GM18499 (cell line): ENCODE data around the gene ZC3H18.

Source experiments
- ATAC-seq: cut with Tn5 transposase; IDR thresholded peaks from one replicate; pipeline ENCODE4 v1.9.1; 2021; ENCODE audit warnings: moderate number of reproducible peaks; ENCODE audit not compliant: insufficient read depth, unreplicated experiment

The ZC3H18 gene

GRCh38 chr16:88618182-88618955 lies 48.2 kb downstream of the ZC3H18 start:
- no peak for ATAC-seq

DNA sequence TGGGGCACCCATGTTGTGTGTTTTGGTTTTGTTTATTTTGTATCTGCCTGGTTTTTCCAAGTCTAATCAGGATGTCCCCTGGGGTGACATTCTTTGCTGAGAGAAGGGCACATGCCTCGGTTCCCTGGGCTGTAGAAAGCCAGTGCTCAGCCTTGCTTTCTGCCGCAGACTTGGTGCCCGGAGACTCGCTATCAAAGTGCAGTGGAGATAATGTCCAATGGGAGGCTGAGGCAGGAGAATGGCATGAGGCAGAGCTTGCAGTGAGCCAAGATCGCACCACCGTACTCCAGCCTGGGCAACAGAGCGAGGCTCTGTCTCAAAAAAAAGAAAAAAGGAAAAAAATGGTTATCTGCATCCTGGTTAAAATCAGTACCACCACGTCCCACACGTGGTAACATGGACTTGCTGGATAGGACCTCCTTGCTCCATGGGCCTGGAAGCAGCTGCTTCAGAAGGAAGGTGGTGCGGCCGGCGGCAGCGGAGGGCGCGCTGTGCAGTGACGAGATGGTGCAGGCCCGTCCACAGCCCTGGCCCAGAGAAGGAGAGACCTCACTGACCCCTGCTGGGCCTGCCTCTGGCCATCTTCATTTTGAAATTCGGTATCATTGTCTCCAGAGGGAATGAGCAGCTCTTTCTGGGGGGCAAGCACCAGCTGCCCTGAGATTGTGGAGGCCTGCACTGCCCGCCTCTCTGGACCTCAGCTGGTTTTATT lies 48.9 kb downstream of the ZC3H18 start:
- no peak for ATAC-seq

DNA sequence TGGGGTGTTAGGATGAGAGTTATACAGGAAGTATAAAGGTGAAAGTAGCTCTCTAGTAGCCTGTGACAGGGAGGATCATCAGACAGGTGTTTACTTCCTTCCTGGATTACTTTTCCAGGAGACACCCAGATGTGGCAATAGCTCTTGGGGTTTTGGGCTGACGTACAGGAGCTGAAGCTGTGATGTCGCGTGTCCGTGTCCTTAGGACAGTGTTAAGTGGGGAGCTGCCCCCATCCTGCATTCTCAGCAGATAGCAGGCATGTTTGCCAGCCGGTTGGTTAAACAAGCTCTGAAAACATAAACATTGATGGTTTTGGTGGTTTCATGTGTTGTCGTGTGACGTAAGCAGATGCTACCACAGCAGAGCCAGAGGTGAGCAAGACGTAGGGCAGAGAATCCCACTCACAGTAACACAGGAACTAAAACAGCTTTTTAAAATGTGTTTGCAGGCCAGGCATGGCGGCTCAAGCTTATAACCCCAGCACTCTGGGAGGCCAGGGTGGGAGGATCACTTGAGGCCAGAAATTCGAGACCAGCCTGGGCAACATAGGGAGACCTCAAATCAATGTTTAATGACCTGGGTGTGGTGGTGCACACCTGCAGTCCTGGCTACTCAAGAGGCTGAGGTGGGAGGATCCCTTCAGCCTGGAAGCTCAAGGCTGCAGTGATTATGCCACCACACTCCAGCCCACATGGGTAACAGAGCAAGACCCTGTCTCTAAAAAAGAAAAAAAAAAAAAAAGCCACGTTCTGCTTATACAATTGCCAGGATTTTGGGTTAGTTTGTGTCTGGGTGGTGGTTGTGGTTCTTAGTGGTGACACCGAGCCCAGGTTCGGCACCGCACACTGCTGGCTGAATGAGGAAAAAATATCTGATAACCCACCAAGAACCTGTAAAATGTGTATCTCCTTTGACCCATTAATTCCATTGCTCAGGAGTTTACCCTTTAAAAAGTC lies 49.9 kb downstream of the ZC3H18 start:
- no peak for ATAC-seq

GRCh38 chr16:88622125-88622524 lies 51.9 kb downstream of the ZC3H18 start:
- ATAC-seq, result no peak

- ATAC-seq, result no peak
Observed at GRCh38 chr16:88622866-88623265, 52.7 kb downstream of the ZC3H18 start.

- no peak for ATAC-seq
Observed at GRCh38 chr16:88623858-88624257, 53.7 kb downstream of the ZC3H18 start.

DNA sequence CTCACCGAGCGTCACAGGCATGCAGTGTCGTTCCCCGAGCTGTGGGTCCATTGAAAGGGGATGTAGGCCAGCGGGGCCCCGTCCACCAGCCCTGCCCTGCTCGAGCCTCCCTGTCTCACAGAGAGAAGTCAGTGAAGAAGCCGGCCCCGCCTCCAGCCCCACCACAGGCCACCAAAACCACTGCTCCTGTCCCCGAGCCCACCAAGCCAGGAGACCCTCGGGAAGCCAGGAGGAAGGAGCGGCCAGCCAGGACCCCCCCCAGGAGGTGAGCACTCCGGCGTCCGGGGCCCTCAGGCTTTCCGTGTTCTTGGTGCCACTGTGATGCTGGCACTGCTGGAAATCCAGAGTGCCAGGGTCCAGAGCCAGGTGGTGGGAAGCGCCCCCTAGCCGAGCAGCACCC lies 54.3 kb downstream of the ZC3H18 start:
- ATAC-seq, result no peak

DNA sequence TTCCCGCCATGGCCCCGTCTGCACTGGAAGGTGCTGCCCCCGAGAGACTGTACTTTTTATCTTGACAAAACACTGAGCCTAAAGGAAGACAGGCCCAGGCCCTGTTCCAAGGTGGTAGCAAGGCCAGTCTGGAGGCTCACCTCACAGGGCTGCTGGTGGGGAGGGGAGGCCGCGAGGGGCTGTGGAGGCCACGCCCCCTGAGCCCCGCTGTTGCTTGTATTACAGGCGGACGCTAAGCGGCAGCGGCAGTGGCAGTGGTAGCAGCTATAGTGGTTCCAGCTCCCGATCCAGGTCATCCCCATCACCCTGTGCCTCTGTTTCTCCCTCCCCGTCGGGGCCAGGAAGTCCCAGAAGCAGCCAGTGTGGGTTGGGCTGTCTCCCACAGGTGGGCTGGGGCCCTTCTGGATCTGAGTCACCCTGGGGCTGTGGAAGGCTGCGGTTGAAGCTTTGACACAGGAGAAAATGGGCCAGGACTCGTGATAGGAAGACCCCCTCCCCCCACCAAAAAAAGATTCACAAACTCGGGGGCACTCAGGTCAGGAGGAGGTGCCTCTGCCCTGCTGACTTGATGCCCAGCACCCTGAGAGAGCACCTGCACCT lies 54.9 kb downstream of the ZC3H18 start:
- no peak for ATAC-seq

- ATAC-seq, result no peak
Observed at GRCh38 chr16:88626646-88627045, 56.4 kb downstream of the ZC3H18 start.

DNA sequence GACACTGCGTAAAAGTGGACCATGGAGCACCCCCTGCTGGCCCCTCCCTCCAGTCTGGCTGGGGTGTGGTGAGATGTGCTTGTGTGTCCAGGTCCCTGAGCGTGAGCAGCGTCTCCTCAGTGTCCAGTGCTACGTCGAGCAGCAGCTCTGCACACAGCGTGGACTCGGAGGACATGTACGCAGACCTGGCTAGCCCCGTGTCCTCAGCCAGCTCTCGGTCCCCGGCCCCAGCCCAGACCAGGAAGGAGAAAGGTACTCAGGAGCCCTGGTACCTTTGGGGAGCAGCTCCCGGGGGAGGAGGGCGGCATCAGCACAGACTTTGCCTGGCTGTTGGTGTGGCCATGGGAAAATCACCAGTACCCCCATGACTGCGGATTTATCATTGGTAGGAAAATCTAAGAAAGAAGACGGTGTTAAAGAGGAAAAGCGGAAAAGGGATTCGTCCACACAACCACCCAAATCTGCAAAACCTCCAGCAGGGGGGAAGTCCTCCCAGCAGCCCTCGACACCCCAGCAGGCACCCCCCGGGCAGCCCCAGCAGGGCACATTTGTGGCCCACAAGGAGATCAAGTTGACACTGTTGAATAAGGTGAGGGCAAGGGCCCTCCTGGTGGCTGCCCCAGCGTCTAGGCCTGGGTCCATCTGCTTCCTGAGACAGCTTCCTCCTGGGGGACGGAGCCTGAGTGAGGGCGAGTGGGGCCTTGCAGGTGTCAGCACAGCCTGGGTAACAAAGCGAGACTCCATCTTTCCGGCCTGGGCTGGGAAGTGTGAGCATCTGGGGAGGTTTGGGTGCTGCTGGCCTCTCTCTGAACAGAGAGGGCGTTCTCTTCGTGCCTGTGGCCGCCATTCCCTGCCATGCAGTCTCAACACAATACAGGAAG lies 57.6 kb downstream of the ZC3H18 start:
- ATAC-seq, result no peak

GRCh38 chr16:88628512-88628974 lies 58.3 kb downstream of the ZC3H18 start:
- no peak for ATAC-seq

GRCh38 chr16:88629835-88630234 lies 59.6 kb downstream of the ZC3H18 start:
- ATAC-seq, result no peak

DNA sequence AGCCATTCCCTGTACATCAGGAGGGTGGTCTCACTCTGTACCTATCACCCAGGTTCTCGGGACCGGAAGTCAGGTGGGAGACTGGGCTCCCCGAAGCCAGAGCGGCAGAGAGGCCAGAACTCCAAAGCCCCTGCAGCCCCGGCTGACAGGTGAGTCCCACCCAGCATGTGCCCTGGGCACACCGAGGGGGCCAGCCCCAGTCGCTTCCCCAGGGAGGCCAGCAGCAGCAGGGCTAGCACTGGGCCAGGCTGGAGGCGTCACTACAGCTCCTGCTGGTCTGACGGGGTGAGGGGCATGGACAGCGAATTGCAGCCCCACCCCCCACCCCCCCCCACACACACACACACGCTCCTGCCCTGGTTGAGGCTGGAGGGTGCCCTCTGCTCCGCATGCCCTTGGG lies 60.2 kb downstream of the ZC3H18 start:
- no peak for ATAC-seq

GRCh38 chr16:88630941-88631340 lies 60.7 kb downstream of the ZC3H18 start:
- no peak for ATAC-seq

- ATAC-seq, result no peak
Observed at GRCh38 chr16:88631384-88631783, 61.2 kb downstream of the ZC3H18 start.

DNA sequence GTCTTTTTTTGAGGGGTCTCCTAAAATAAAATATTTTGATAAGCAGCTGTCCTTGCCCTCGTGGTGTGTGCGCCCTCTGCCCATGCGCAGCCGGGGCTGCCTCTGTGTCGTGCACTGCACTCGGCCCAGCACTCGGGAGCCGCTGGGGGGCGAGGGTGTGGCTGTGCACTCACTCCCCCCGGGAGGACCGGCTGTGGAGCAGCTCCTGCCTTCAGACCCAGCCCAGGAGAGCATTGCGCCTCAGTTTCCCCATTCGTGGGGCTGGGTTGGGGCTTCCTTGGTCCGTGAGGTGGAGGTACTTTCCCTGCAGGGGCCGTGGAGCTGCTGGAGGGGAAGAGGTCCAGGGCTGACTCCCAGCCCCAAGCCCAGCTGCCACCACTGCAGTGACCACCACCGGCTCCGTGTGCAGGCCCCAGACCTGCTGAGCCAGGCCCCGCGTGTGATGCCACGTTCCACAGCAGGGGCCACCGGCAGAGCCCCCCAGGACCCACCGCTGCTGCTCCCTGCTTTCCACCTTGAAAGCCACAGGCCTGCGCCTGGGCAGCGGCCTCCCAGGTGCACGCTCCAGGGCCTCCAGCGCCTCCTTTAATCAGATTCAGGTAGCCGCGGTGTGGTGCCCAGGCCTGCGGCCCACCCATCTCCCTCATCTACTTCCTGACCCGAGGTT lies 61.9 kb downstream of the ZC3H18 start:
- no peak for ATAC-seq

DNA sequence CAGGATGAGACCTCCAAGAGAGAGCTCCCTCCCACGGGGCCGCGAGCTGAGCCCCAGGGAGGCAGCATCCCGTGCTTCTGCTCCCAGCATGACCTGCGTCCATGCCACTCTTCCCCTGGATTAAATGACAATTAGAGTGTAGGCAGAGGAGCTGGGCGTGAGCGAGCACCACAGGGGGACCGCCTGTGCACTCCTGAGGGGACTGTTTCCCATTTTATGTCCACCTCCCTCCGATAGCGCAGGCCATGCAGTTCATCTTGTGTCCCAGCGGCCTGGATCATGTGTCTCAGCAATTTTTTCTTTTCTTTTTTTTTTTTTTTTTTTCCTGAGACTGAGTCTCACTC lies 62.4 kb downstream of the ZC3H18 start:
- no peak for ATAC-seq

DNA sequence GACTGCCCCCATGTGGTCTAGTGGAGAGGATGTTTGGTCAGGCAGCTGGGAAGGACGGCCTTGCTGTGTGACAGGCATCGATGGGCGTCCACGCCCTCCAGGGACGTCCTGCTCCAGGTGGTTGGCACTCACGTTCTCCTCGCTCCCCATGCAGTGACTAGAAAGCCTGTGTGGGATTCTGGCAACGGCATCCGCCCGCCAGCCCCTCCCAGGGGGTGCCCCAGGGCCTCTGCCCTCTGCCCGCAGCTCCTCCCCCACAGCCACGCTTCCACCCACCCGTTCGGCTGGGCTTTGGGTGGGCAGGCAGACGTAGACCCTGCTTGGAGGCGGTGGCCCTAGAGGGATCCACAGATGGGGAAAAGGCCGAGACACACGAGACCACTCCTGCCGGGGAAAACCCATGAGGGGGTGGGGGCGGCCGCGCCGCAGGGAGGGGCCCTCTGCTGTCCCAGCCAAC lies 63.5 kb downstream of the ZC3H18 start:
- no peak for ATAC-seq
